Caco-2 (cell line): Measurements from ENCODE around the gene ARHGEF4. TPM values are rescaled to one million over a fixed set of nuclear protein-coding genes. Genes with fewer than 3 reads are reported as not detected.

Experiments used
- BruUV-seq: library from RNA; stranded (reverse); fragments of 400-500 nt; replicated peaks from 2 replicates; lab custom pipeline; 2021; lab: Mats Ljungman, UMichigan
- CTCF ChIA-PET: fragments of 300-600 bp; sonication (Branson Sonifier 250); formaldehyde crosslinking; loops from one replicate; lab custom pipeline; 2022; ENCODE audit warnings: antibody characterized with exemption; lab: Charles Lee
- POLR2A ChIA-PET: fragments of 300-600 bp; sonication (Branson Sonifier 250); formaldehyde crosslinking; loops from one replicate; lab custom pipeline; 2022; ENCODE audit warnings: antibody characterized with exemption; lab: Charles Lee
- DNase-seq, 2 experiments: peaks; one replicate each; pipeline versions ENCODE4 v3.0.0 to v3.0.0-alpha.2; 2020 to 2022
- H3K27me3 ChIP-seq: replicated peaks from 2 replicates; pipeline ENCODE4 v1.6.0; 2011; ENCODE audit warnings: low read length; ENCODE audit not compliant: control insufficient read depth, insufficient read depth
- H3K36me3 ChIP-seq: 2 replicates; pipeline ENCODE4 v1.5.1; 2011; ENCODE audit warnings: low read length; ENCODE audit not compliant: control insufficient read depth, insufficient read depth
- H3K4me1 ChIP-seq: fragments of 250-450 bp; sonication (Bioruptor Pico); 2 replicates; pipeline ENCODE4 v1.5.1; 2020; ENCODE audit warnings: mild to moderate bottlenecking
- H3K4me3 ChIP-seq: 2 replicates; pipeline ENCODE4 v1.5.1; 2011; ENCODE audit warnings: low read depth, mild to moderate bottlenecking, control low read depth, low read length
- H3K9me3 ChIP-seq: fragments of 250-450 bp; sonication (Bioruptor Pico); 2 replicates; pipeline ENCODE4 v1.5.1; 2020; ENCODE audit warnings: mild to moderate bottlenecking, moderate library complexity
- H3K27ac Mint-ChIP-seq: one replicate; pipeline ENCODE4 v1.8.0; 2022; ENCODE audit warnings: mixed read lengths; ENCODE audit not compliant: unreplicated experiment
- H3K27me3 Mint-ChIP-seq: one replicate; pipeline ENCODE4 v1.8.0; 2022; ENCODE audit warnings: mixed read lengths; ENCODE audit not compliant: insufficient read depth, unreplicated experiment
- H3K36me3 Mint-ChIP-seq: one replicate; pipeline ENCODE4 v1.8.0; 2022; ENCODE audit warnings: mild to moderate bottlenecking, mixed read lengths; ENCODE audit not compliant: insufficient read depth, unreplicated experiment
- H3K4me1 Mint-ChIP-seq: one replicate; pipeline ENCODE4 v1.8.0; 2022; ENCODE audit warnings: low read depth, mixed read lengths; ENCODE audit not compliant: unreplicated experiment
- H3K4me3 Mint-ChIP-seq: one replicate; pipeline ENCODE4 v1.8.0; 2022; ENCODE audit warnings: mild to moderate bottlenecking, moderate library complexity, mixed read lengths; ENCODE audit not compliant: unreplicated experiment
- H3K9me3 Mint-ChIP-seq: one replicate; pipeline ENCODE4 v1.8.0; 2022; ENCODE audit warnings: mixed read lengths; ENCODE audit not compliant: unreplicated experiment
- intact Hi-C: fragments of 100-400 bp; cut with micrococcal nuclease; formaldehyde crosslinking; loops from one replicate; pipeline ENCODE4 v1.10.0; 2022; ENCODE audit not compliant: unreplicated experiment
- total RNA-seq: library from RNA; stranded (reverse); gene quantifications from 2 replicates; pipeline ENCODE4 v1.2.3, GENCODE V29; 2022
- TF ChIP-seq, protein P1 (sequence below), 2 experiments: fragments of 200-600 bp in 1 of 2; IDR thresholded peaks; 1 replicate in 1 of 2; 2 replicates in 1 of 2; pipeline versions ENCODE4 v1.5.1 to v1.8.0; 2011 to 2022; ENCODE audit warnings: antibody characterized with exemption in 1 of 2, control low read depth in 1 of 2, inconsistent platforms in 1 of 2, low read depth in 1 of 2, low read length in 1 of 2, mild to moderate bottlenecking in 1 of 2, moderate library complexity in 1 of 2; ENCODE audit not compliant: insufficient read depth in 1 of 2, severe bottlenecking in 1 of 2, unreplicated experiment in 1 of 2

Gene ARHGEF4
- total RNA-seq, 1 experiment from 2014 or later = 1.8 TPM

DNA sequence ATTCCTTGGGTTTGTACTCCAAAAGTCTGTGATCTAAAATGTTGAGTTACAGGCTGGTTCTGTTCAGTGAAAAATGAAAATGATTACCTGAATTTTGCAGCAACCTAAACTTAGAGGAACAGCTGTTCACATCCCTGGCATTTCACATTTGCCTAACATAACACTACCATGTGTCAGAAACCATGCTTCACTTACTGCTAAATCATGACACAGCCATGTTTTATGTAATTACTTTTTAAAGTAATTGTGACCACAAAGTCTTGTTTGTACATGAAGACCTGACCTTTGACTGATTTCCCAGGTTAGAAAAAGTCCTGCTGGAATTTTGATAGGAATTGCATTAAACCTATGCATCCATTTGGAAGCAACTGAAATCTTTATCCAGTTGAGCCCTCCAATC, 177.4 kb downstream of the ARHGEF4 start:
- no peak for DNase-seq
- Mint-ChIP-seq H3K4me3 (no peak overlapping the region), H3K36me3 (no peaks in the 10 kb centered on the region), H3K4me1 (no peaks in the 10 kb centered on the region), H3K27ac (no peak overlapping the region), H3K9me3 (no peaks in the 10 kb centered on the region), H3K27me3 (peaks cover 22% of the 10 kb centered on the region)
- Histone ChIP-seq H3K9me3 (no peaks in the 10 kb centered on the region), H3K27me3 (no peaks in the 10 kb centered on the region; the same call in 1 of the 2 replicates), H3K4me1 (no peaks in the 10 kb centered on the region), H3K36me3 (no peaks in the 10 kb centered on the region), H3K4me3 (no peak overlapping the region)
- TF ChIP-seq, protein P1, sequence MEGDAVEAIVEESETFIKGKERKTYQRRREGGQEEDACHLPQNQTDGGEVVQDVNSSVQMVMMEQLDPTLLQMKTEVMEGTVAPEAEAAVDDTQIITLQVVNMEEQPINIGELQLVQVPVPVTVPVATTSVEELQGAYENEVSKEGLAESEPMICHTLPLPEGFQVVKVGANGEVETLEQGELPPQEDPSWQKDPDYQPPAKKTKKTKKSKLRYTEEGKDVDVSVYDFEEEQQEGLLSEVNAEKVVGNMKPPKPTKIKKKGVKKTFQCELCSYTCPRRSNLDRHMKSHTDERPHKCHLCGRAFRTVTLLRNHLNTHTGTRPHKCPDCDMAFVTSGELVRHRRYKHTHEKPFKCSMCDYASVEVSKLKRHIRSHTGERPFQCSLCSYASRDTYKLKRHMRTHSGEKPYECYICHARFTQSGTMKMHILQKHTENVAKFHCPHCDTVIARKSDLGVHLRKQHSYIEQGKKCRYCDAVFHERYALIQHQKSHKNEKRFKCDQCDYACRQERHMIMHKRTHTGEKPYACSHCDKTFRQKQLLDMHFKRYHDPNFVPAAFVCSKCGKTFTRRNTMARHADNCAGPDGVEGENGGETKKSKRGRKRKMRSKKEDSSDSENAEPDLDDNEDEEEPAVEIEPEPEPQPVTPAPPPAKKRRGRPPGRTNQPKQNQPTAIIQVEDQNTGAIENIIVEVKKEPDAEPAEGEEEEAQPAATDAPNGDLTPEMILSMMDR (IDR thresholded peaks at IDR 0.05; ENCODE audit: insufficient read depth in 1 of 2, low read depth in 1 of 2, low read length in 1 of 2, severe bottlenecking in 1 of 2, unreplicated experiment in 1 of 2) = no peak
- POLR2A ChIA-PET = no interaction called here
- no TSS peak for BruUV-seq
- CTCF ChIA-PET = no interaction called here
- intact Hi-C loops = no loop called here

DNA sequence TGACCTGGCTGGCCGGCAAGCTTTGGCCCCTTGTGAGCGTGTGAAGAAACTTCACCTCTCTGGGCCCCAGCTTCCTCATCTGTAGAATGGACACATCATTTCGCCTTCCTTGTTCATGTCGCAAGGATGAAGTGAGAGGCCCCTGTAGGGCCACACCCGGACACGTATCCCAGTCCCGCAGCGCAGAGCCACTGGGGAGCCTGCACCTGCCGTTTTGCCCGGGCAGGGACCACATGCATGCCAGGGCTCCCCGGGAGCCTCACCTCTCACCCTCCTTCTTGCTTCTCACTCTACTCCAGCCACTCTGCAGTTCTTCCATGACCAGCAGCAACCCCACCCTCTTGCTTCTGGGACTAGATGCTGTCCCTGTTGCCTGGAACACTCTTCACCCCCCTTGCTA, 179.1 kb downstream of the ARHGEF4 start:
- POLR2A ChIA-PET = no interaction called here
- CTCF ChIA-PET = no interaction called here

DNA sequence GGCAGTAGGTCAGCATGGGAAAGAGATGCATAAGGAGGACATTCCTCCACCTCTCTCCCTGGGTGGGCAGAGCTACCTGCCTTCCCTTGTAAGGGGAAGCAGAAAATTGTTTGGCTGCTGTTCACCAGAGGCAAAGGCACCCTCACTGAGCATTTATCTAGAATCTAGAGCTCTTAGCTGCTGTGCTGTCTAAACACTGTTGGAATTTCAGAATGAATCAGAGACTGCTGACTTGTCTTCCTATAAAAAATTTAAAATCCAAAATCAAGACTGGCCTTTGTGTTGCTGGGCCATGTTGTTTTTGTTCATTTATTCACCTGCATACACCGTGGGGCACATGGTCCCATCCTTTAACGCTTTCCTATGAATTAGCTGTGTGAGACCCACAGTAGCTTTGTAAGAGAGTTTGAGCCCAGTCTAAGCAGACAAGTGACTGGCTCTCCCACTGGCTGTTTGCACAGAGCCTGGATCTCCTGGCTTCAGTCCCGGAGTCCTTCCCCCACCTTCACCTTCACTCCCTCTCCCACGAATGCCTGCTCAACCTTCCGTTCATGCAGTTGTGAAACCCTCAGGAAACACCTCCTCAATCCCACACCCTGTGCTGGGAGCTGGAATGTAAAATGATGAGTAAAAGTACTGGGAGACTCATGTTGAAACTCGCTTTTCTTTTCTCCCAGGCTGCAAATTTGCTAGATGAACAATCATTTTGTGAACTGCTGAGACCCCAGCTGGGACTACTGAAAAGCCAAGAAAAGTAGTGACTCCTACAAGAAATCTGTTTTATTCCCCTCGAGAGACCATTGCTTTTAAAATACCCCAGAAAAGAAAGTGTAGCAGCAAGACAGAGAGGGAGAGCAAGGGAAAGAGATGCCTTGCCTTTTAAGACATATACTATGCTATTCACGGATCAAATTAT, 180.4 kb downstream of the ARHGEF4 start:
- Histone ChIP-seq H3K4me1 (no peaks in the 10 kb centered on the region), H3K9me3 (no peaks in the 10 kb centered on the region), H3K4me3 (no peak overlapping the region), H3K36me3 (no peaks in the 10 kb centered on the region), H3K27me3 (no peaks in the 10 kb centered on the region)
- no peak overlapping the region for H3K27ac Mint-ChIP-seq
- H3K9me3 Mint-ChIP-seq = no peaks in the 10 kb centered on the region
- TF ChIP-seq, protein P1 (IDR thresholded peaks at IDR 0.05; ENCODE audit: insufficient read depth in 1 of 2, low read depth in 1 of 2, low read length in 1 of 2, severe bottlenecking in 1 of 2, unreplicated experiment in 1 of 2) = no peak
- H3K27me3 Mint-ChIP-seq = peaks cover 7% of the 10 kb centered on the region
- H3K4me1 Mint-ChIP-seq = no peaks in the 10 kb centered on the region
- ChIA-PET POLR2A (no interaction called here), CTCF (no interaction called here)
- no peak overlapping the region for H3K4me3 Mint-ChIP-seq
- no TSS peak for BruUV-seq
- intact Hi-C loops = no loop called here
- no peaks in the 10 kb centered on the region for H3K36me3 Mint-ChIP-seq
- no peak for DNase-seq

More for the DNA sequence above, 179.1 kb downstream of the ARHGEF4 start:
- Mint-ChIP-seq H3K4me1 (no peaks in the 10 kb centered on the region), H3K4me3 (no peak overlapping the region), H3K36me3 (no peaks in the 10 kb centered on the region), H3K9me3 (no peaks in the 10 kb centered on the region), H3K27ac (no peak overlapping the region), H3K27me3 (peaks cover 14% of the 10 kb centered on the region)
- H3K4me1 ChIP-seq = no peaks in the 10 kb centered on the region
- BruUV-seq = no TSS peak
- no peaks in the 10 kb centered on the region for H3K9me3 ChIP-seq
- H3K27me3 ChIP-seq = no peaks in the 10 kb centered on the region
- intact Hi-C loops = no loop called here
- DNase-seq = no peak
- no peak overlapping the region for H3K4me3 ChIP-seq
- no peaks in the 10 kb centered on the region for H3K36me3 ChIP-seq
- TF ChIP-seq, protein P1 (IDR thresholded peaks at IDR 0.05; ENCODE audit: insufficient read depth in 1 of 2, low read depth in 1 of 2, low read length in 1 of 2, severe bottlenecking in 1 of 2, unreplicated experiment in 1 of 2) = no peak
